NCI-H510A (cell line): Measurements from ENCODE around the gene TSACC.

Experiments used
- DNase-seq: peaks from one replicate; lab custom pipeline; 2025; lab: John Stamatoyannopoulos, UW

TSACC gene

GRCh38 chr1:156394082-156394481, 55.8 kb downstream of the TSACC start:
- no peak for DNase-seq

- peak; percentile 97 for DNase-seq
Measured at GRCh38 chr1:156394835-156395461, 56.6 kb downstream of the TSACC start.
